GM12872 (cell line): Measurements from ENCODE around the gene PHF10.

Experiments
- CTCF ChIP-seq: IDR thresholded peaks from 3 replicates; pipeline ENCODE4 v1.5.1; 2011; ENCODE audit warnings: low read depth, mild to moderate bottlenecking, low read length, moderate library complexity; ENCODE audit not compliant: insufficient read depth

Gene PHF10

GRCh38 chr6:169724494-169725124 is at the start of gene PHF10:
Gene PHF10, minus strand, starts transcription at chr6:169724500. Its CDS starts 569 bp downstream, at chr6:169723931.
- TF ChIP-seq CTCF: no peak

- no peak for TF ChIP-seq CTCF
These were observed 42.8 kb upstream of the PHF10 start for GRCh38 chr6:169766921-169767736.

GRCh38 chr6:169766232-169766631 is 41.9 kb upstream of the PHF10 start:
- no peak for TF ChIP-seq CTCF

- TF ChIP-seq CTCF: no peak
These were observed 39.6 kb upstream of the PHF10 start for GRCh38 chr6:169763881-169764280.

GRCh38 chr6:169763308-169763707 is 39.0 kb upstream of the PHF10 start:
- TF ChIP-seq CTCF: no peak

GRCh38 chr6:169755162-169755561 is 30.9 kb upstream of the PHF10 start:
- no peak for TF ChIP-seq CTCF

GRCh38 chr6:169752074-169752623 is 27.8 kb upstream of the PHF10 start:
- TF ChIP-seq CTCF: no peak
